Stomach (tissue), 9 donors: Measurements from ENCODE around the gene P2RX3. TPM values are rescaled to one million over a fixed set of nuclear protein-coding genes. Genes with fewer than 3 reads are reported as not detected.
A peak's percentile ranks its signal among the peaks of the same experiment; 100 is the strongest.

Experiments
- DNase-seq, 2 donors: peaks; one replicate each; pipeline versions ENCODE4 v3.0.0 to v3.0.0-alpha.2; 2013 to 2019
- H3K27ac ChIP-seq, 5 donors: fragments of 200-600 bp in 4 of 5; sonication (generic) in 4 of 5; one replicate each; pipeline ENCODE4 v1.5.1; 2013 to 2019; ENCODE audit warnings: mild to moderate bottlenecking in 1 of 5, moderate library complexity in 1 of 5
- H3K27me3 ChIP-seq, 3 donors: fragments of 200-600 bp; sonication (generic); one replicate each; pipeline ENCODE4 v1.5.1; 2017 to 2019; ENCODE audit warnings: mixed run types in 1 of 3
- H3K36me3 ChIP-seq, 4 donors: fragments of 200-600 bp; sonication (generic); 1 replicate in 3 of 4; 2 replicates in 1 of 4; pipeline ENCODE4 v1.5.1; 2016 to 2019
- H3K4me1 ChIP-seq, 4 donors: fragments of 200-600 bp; sonication (generic); one replicate each; pipeline ENCODE4 v1.5.1; 2016 to 2019
- H3K4me3 ChIP-seq, 4 donors: fragments of 200-600 bp; sonication (generic) in 3 of 4; one replicate each; pipeline ENCODE4 v1.5.1; 2016 to 2019; ENCODE audit warnings: mild to moderate bottlenecking in 1 of 4
- H3K9me3 ChIP-seq, 4 donors: fragments of 200-600 bp; sonication (generic); one replicate each; pipeline ENCODE4 v1.5.1; 2016 to 2019
- CTCF ChIP-seq, 7 experiments: fragments of 450-650 bp in 4 of 7; fragments of 200-600 bp in 3 of 7; sonication (generic) in 3 of 7; IDR thresholded peaks; one replicate each; pipeline ENCODE4 v1.5.1; 2016 to 2019; ENCODE audit warnings: antibody characterized with exemption in 7 of 7, control low read depth in 2 of 7, mild to moderate bottlenecking in 1 of 7
- EP300 ChIP-seq: sonication (generic); formaldehyde crosslinking; IDR thresholded peaks from one replicate; pipeline ENCODE4 v1.6.1; 2017; ENCODE audit warnings: antibody characterized with exemption
- POLR2A ChIP-seq, 4 donors: fragments of 450-650 bp; IDR thresholded peaks; one replicate each; pipeline ENCODE4 v1.6.1; 2016; ENCODE audit warnings: antibody characterized with exemption in 4 of 4, control low read depth in 2 of 4, mild to moderate bottlenecking in 1 of 4, moderate library complexity in 1 of 4
- POLR2AphosphoS5 ChIP-seq, 3 donors: sonication (generic); formaldehyde crosslinking; IDR thresholded peaks; one replicate each; pipeline ENCODE4 v1.6.1; 2016; ENCODE audit warnings: antibody characterized with exemption in 3 of 3
- WGBS, 5 donors: extraction: QIAGEN DNeasy Blood & Tissue Kit in 3 of 5; methylation state at CpG; one replicate each; pipeline versions ENCODE4 v1.1.5 to v1.1.7; 2013 to 2018; 5-methylcytosine and 5-hydroxymethylcytosine counted together
- intact Hi-C: fragments of 100-400 bp; cut with DNase I; formaldehyde crosslinking; loops from one replicate; pipeline ENCODE4 v1.15.1; 2023; ENCODE audit warnings: low total_unique reads
- polyA plus RNA-seq, 3 donors: library from polyadenylated mRNA; stranded (reverse); fragments of 200-250 nt; gene quantifications; one replicate each; pipeline ENCODE4 v1.2.3, GENCODE V29; 2013
- total RNA-seq, 5 donors: library from RNA; depleted of rRNA; stranded (reverse); fragments of >200 nt; gene quantifications; one replicate each; pipeline versions ENCODE4 v1.1.0 to v1.2.3, GENCODE V29; 2014 to 2016
- donor health status: healthy with polysubstance abuse.
- donor health status: Bipolar disorder and iron deficiency.
- donor health status: healthy.

Gene P2RX3
- total and polyA plus RNA-seq, 8 donors = 0.18 to 1.7 TPM; not detected in 6

- Histone ChIP-seq H3K27ac (no peak overlapping the region), H3K36me3 (no peaks in the 10 kb centered on the region), H3K9me3 (no peaks in the 10 kb centered on the region), H3K4me3 (no peak overlapping the region), H3K27me3 (no peaks in the 10 kb centered on the region), H3K4me1 (peaks cover 0 to 19% (median 9%) of the 10 kb centered on the region in 4 donors)
- intact Hi-C loops = no loop called here
- 70 to 84% (median 74%) methylated on average over 6 of the region's 6 CpGs for WGBS, 5 donors
- no peak for TF ChIP-seq CTCF (IDR thresholded peaks at IDR 0.05)
- no peak for TF ChIP-seq POLR2AphosphoS5 (IDR thresholded peaks at IDR 0.05)
- no peak for TF ChIP-seq EP300
- no peak for TF ChIP-seq POLR2A (IDR thresholded peaks at IDR 0.05)
- no peak for DNase-seq
These were observed 16.5 kb downstream of the P2RX3 start for GRCh38 chr11:57354699-57355098.

- intact Hi-C loops = no loop called here
- Histone ChIP-seq H3K9me3 (no peaks in the 10 kb centered on the region), H3K27ac (no peak overlapping the region), H3K36me3 (no peaks in the 10 kb centered on the region), H3K4me1 (peaks cover 0 to 14% (median 5%) of the 10 kb centered on the region in 4 donors), H3K4me3 (no peak overlapping the region), H3K27me3 (no peaks in the 10 kb centered on the region)
- DNase-seq = no peak
- 69 to 76% (median 75%) methylated on average over 9 of the region's 9 CpGs for whole genome bisulfite sequencing, 5 donors
- no peak for TF ChIP-seq POLR2A (IDR thresholded peaks at IDR 0.05)
- TF ChIP-seq CTCF (IDR thresholded peaks at IDR 0.05) = no peak
- no peak for TF ChIP-seq EP300
- TF ChIP-seq POLR2AphosphoS5 (IDR thresholded peaks at IDR 0.05) = no peak
These were observed 18.1 kb downstream of the P2RX3 start for GRCh38 chr11:57356268-57356667.

- H3K27ac ChIP-seq = peak overlapping the region in 2 of 5 donors; percentile 5 to 29
These were observed 19.2 kb downstream of the P2RX3 start for GRCh38 chr11:57357310-57357709.

GRCh38 chr11:57357856-57358255 is 19.7 kb downstream of the P2RX3 start:
- peak in 1 of 2 donors; percentile 37 for DNase-seq
- Histone ChIP-seq H3K36me3 (no peaks in the 10 kb centered on the region), H3K27me3 (no peaks in the 10 kb centered on the region), H3K4me1 (peaks cover 0 to 14% (median 5%) of the 10 kb centered on the region in 4 donors), H3K27ac (peak overlapping the region in 2 of 5 donors; percentile 5 to 29), H3K9me3 (no peaks in the 10 kb centered on the region), H3K4me3 (no peak overlapping the region)
- 36 to 51% (median 42%) methylated on average over 6 of the region's 6 CpGs for WGBS, 5 donors
- intact Hi-C loops = no loop called here
- TF ChIP-seq POLR2A (IDR thresholded peaks at IDR 0.05) (no peak), CTCF (IDR thresholded peaks at IDR 0.05) (no peak), POLR2AphosphoS5 (IDR thresholded peaks at IDR 0.05) (no peak), EP300 (no peak)

More at GRCh38 chr11:57357310-57357709, 19.2 kb downstream of the P2RX3 start:
- peaks cover 0 to 14% (median 5%) of the 10 kb centered on the region in 4 donors for H3K4me1 ChIP-seq
- 83 to 88% (median 86%) methylated on average over 3 of the region's 3 CpGs for WGBS, 5 donors
- no peak overlapping the region for H3K4me3 ChIP-seq
- no peaks in the 10 kb centered on the region for H3K27me3 ChIP-seq
- no peaks in the 10 kb centered on the region for H3K9me3 ChIP-seq
- no peak for DNase-seq
- TF ChIP-seq POLR2A (IDR thresholded peaks at IDR 0.05) (no peak), POLR2AphosphoS5 (IDR thresholded peaks at IDR 0.05) (no peak), EP300 (no peak), CTCF (IDR thresholded peaks at IDR 0.05) (no peak)
- no peaks in the 10 kb centered on the region for H3K36me3 ChIP-seq
- intact Hi-C loops = no loop called here
